RPMI8226 (cell line): ENCODE results near the gene CHIT1.
"Not testable (repeated sequence)": the region's sequence is repeated elsewhere in the genome, so short reads cannot be mapped to it uniquely, and the experiment has no call there.

Source experiments
- DNase-seq: peaks from one replicate; pipeline ENCODE4 v3.0.0-alpha.2; 2015

Gene CHIT1

DNA sequence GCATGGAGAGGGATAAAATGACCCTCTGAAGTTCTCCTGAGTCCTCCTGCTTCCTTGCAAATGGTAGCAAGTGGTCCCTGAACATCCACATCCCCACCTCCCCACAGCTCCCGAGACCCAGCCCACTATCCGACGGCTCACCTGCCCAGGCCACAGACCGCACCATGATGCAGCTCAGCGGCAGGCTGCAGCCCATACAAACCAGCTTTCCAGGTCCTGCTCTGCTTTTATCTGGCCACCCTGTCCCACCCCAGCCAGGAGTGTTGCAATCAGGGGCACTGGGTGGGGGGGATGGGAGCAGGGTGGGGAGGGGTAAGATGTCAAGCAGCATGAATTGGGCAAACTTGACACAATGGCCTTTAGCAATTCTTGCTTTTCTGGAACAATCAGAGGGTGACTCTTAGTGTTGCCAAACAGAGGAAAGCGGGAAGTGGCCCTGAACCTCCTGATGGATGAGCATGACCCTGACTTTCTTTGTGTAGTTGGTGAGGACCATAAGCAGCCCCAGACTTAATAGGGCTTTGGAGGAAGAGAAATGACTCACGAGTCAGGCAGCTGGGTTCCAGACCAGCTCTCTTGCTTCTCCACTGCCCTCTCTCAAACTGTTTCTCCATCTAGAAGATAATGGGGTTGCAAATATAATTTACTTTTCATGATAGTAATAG, at the start of gene CHIT1:
TSS of gene CHIT1 (minus strand) at position 203 of the 665 bp plus-strand sequence. CDS start at position 166, 37 bp downstream.
- no peak for DNase-seq

DNA sequence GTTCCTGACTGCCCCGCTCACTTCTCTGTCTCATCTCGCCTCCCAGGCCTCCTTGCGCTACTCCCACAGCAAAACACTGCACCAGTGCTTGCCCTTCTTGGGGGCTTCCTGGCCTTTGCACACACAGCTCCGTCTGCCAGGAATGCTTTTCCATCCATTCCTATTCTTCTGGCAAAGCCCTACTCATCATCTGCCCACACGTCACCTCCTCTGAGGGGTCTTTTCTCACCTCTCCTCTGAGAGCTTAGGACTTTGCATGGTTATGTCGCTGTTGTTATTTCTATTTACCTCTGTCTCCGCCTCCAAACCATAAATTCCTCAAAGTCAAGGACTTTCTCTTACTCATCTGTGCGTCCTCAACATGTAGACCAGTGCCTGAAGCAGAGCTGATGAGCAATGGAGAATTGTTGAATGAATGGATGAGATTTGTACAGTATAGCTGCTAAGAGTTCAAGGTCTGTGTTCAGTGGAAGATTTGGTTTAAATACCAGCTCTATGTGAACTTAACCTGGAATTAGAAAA, 49.5 kb upstream of the CHIT1 start:
- DNase-seq = no peak

DNA sequence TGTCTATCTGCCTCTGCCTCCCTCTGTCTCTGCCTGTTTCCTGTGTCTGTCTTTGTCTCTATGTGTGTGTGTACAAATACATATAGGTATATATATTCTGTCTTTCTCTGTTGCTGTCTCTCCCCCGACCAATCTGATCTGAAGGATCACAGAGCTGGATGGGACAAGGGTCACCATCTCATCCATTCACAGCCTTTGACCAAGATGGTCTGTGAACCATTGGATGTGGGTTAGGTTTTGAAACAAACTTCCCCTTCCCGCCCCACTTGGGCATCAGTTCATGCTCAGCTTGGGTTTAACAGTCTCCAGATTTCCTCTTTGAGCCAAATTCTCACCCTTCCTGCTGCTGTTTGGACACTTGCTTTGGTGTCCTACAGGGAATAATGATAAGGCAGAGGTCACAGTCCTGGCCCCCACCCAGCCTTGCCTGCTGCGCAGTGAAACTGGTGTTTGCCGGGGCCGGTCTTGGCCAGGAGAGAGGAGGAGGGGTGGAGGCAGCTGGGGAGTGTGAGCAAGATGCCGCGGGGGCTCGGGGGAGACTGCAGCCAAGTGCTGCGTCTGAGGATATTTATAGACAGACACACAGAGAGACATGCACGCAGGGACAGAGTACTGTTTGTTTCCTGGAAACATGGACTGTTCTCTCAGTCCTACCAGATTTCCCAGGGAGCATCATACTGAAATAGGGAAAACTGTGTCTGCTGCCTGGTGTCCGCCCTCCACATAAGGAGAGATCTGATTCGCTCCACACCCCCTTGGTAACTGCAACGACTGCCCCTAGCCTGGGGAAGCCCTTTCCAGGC, 48.8 kb upstream of the CHIT1 start:
- DNase-seq = peak; percentile 60

GRCh38 chr1:203276916-203277545, 47.6 kb upstream of the CHIT1 start:
- peak; percentile 2 for DNase-seq

- no peak for DNase-seq
Measured at GRCh38 chr1:203276408-203276807, 46.9 kb upstream of the CHIT1 start.

DNA sequence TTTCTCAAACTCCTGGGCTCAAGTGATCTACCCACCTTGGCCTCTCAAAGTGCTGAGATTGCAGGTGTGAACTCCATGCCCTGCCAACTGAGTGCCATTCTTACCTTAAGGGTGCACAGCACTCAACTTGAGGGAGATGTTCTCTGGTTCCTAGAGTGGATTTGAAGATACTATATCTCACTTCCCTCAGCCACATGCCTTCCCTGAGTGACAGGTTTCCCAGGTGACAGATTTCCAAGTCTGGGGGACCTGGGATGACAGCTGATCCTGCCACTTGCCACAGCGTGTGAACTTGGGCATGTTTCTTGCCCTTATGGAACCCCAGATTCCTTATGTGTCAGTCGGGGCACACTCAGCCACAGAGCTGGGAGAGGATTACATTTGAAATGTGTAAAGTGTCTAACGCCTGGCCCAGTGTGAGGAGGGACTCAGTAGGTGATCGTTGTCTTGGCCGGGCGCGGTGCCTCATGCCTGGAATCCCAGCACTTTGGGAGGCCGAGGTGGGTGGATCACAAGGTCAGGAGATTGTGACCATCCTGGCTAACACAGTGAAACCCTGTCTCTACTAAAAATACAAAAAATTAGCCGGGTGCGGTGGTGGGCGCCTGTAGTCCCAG, 46.3 kb upstream of the CHIT1 start:
- DNase-seq = no peak

DNA sequence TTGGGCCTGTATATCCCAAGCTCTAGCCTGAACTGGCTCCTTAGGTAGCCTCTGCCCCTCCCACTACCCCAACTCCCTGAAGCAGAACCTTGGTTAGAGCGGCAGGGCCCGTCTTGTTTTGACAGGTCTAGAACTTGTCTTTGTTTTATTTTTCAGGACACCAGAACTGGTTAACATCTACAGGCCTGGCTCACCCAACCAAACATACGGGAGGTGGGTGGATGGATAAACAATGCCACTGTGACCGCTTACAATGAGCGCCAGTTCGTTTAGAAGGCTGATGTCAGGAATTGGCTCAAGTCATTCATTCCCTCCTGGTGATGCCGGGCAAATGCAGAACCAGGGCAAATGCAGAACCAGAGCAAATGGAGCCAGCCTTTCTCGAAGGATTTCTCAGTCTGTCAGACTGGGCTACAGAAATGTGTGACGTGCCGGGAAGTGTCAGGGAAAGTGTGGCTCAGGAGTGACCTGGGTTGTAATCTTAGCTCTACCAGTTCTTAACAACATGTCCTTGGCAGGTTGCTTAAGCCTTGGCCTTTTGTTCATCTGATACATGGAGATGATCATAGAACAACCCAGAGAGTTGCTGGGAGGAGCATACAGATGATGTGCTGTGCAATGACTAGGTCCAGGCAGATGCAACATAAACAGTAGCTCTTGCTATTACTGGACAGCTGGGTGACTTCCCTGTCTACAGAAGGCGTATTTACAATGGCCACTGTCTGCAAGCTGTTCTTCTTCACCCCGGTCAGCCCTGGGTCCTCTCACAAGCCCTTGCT, 45.3 kb upstream of the CHIT1 start:
- no peak for DNase-seq

GRCh38 chr1:203273869-203274602, 44.6 kb upstream of the CHIT1 start:
- DNase-seq = peak; percentile 39

DNA sequence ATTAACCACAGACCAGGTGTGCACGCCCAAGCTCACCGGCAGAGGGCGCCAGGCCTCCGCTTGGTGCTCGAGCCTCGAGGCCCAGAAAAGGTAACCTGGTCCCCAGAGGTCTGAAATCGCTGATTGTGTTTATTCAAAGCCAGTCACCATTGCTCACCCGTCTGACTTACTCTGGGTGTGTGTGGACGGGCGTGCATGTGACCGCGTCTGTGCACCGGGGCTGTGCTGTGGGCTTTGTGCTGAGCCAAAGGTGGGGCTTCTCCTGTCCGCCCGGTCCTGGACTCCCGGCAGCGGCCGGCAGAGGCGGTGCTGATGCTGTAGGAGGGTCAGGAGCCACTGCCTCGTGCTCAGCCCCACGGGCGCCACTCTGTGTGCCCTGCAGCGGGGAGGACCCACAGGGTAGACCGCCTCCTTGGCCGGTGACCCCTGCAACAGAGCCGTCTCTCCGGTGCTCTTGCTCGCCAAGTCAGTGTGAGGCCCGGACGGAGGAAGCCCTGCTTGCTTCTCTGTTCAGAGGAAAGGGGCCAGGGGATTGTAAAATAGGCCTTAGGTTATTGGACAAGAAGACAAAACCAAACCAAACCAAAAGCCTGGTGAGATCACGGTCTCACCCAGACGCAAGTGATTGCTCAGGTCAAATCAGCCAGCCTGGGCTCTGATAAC, 43.9 kb upstream of the CHIT1 start:
- peak; percentile 95 for DNase-seq

DNA sequence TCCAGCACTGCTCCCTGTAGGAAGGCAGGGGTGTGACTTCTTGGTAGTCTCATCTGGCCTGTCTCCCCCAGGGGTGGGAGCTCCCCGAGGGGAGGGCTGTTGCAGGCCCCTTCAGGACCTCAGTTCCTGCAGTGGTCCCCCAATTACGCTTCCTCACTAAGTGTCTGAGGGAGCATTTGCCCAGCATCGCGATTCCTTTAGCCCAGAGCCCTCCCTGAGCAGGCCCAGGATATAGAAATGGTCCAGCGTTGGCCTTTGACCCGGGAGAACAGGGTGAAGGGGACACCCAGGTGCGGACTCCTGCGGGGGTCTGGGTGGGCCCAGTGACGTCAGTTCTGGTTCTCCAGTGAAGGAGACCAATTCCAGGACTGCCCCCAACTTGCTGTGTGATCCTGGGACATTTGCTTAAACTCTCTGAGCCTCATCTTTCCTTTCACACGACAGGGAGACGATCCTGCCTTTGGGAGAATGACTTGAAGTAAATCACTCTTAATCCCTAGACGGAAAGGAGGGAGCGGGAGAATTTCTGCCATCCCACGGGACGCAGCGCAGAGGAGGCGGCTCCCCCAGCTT, 43.2 kb upstream of the CHIT1 start:
- DNase-seq = no peak

- DNase-seq = no peak
Measured at GRCh38 chr1:203271962-203272632, 42.6 kb upstream of the CHIT1 start.

GRCh38 chr1:203271018-203271743, 41.7 kb upstream of the CHIT1 start:
- DNase-seq = peak; percentile 78

GRCh38 chr1:203270448-203270847, 41.0 kb upstream of the CHIT1 start:
- peak; percentile 41 for DNase-seq

GRCh38 chr1:203269654-203270020, 40.2 kb upstream of the CHIT1 start:
- DNase-seq = no peak

GRCh38 chr1:203268901-203269653, 39.6 kb upstream of the CHIT1 start:
- DNase-seq = peak; percentile 87

GRCh38 chr1:203267912-203268311, 38.4 kb upstream of the CHIT1 start:
- DNase-seq = no peak

GRCh38 chr1:203267347-203267846, 37.9 kb upstream of the CHIT1 start:
- peak; percentile 92 for DNase-seq

DNA sequence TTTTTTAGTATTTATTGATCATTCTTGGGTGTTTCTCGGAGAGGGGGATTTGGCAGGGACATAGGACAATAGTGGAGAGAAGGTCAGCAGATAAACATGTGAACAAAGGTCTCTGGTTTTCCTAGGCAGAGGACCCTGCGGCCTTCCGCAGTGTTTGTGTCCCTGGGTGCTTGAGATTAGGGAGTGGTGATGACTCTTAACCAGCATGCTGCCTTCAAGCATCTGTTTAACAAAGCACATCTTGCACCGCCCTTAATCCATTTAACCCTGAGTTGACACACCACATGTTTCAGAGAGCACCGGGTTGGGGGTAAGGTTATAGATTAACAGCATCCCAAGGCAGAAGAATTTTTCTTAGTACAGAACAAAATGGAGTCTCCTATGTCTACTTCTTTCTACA, 36.7 kb upstream of the CHIT1 start:
- not testable (repeated sequence) for DNase-seq
